Umbilical cord (tissue), 2 donors: ENCODE data around the gene PGBD5. TPM values are rescaled to one million over a fixed set of nuclear protein-coding genes. Genes with fewer than 3 reads are reported as not detected.

Experiments
- DNase-seq: peaks from one replicate; pipeline ENCODE4 v3.0.0-alpha.2; 2015; ENCODE audit warnings: low spot score
- total RNA-seq: library from RNA; depleted of rRNA; stranded (reverse); fragments of >200 nt; gene quantifications from one replicate; pipeline ENCODE4 v1.2.3, GENCODE V29; 2014; ENCODE audit warnings: low replicate concordance; ENCODE audit not compliant: insufficient read depth

Gene PGBD5
- total RNA-seq, 1 donor from 2014 or later = 1.7 TPM

- no peak for DNase-seq
These were observed 144.0 kb downstream of the PGBD5 start for GRCh38 chr1:230282157-230282556.

GRCh38 chr1:230281556-230281955 is 144.6 kb downstream of the PGBD5 start:
- no peak for DNase-seq

GRCh38 chr1:230280906-230281413 is 145.2 kb downstream of the PGBD5 start:
- DNase-seq = no peak

GRCh38 chr1:230280054-230280795 is 145.9 kb downstream of the PGBD5 start:
- DNase-seq = no peak

GRCh38 chr1:230279583-230279945 is 146.6 kb downstream of the PGBD5 start:
- no peak for DNase-seq

- no peak for DNase-seq
These were observed 147.1 kb downstream of the PGBD5 start for GRCh38 chr1:230278871-230279582.

- DNase-seq = no peak
These were observed 147.8 kb downstream of the PGBD5 start for GRCh38 chr1:230278376-230278775.

GRCh38 chr1:230277201-230278025 is 148.7 kb downstream of the PGBD5 start:
- no peak for DNase-seq

GRCh38 chr1:230276401-230276800 is 149.7 kb downstream of the PGBD5 start:
- DNase-seq = no peak

- no peak for DNase-seq
These were observed 151.9 kb downstream of the PGBD5 start for GRCh38 chr1:230274254-230274653.

- DNase-seq = no peak
These were observed 152.9 kb downstream of the PGBD5 start for GRCh38 chr1:230273141-230273710.

- DNase-seq = no peak
These were observed 153.6 kb downstream of the PGBD5 start for GRCh38 chr1:230272557-230272956.

- no peak for DNase-seq
These were observed 154.7 kb downstream of the PGBD5 start for GRCh38 chr1:230271300-230272035.

- no peak for DNase-seq
These were observed 155.4 kb downstream of the PGBD5 start for GRCh38 chr1:230270559-230271281.

- DNase-seq = no peak
These were observed 156.0 kb downstream of the PGBD5 start for GRCh38 chr1:230270185-230270558.

- peak; percentile 64 for DNase-seq
These were observed 157.6 kb downstream of the PGBD5 start for GRCh38 chr1:230268371-230269170.

GRCh38 chr1:230267338-230268065 is 158.6 kb downstream of the PGBD5 start:
- no peak for DNase-seq

GRCh38 chr1:230266456-230266855 is 159.7 kb downstream of the PGBD5 start:
- DNase-seq = no peak
